HG03354 (cell line): ENCODE results near the gene PRICKLE3.
"Not testable (repeated sequence)": the region's sequence is repeated elsewhere in the genome, so short reads cannot be mapped to it uniquely, and the experiment has no call there.

Source experiments
- ATAC-seq: cut with Tn5 transposase; IDR thresholded peaks from one replicate; pipeline ENCODE4 v1.9.1; 2021; ENCODE audit warnings: mild to moderate bottlenecking; ENCODE audit not compliant: unreplicated experiment, poor library complexity, severe bottlenecking

PRICKLE3 gene

GRCh38 chrX:49164589-49165360 is 21.4 kb downstream of the PRICKLE3 start:
- no peak for ATAC-seq

GRCh38 chrX:49163555-49164419 is 22.4 kb downstream of the PRICKLE3 start:
- peak; percentile 60 for ATAC-seq

- no peak for ATAC-seq
Observed at GRCh38 chrX:49162620-49163019, 23.6 kb downstream of the PRICKLE3 start, which contains the start of gene MAGIX. TSS of gene MAGIX (plus strand) at chrX:49162758. CDS start at chrX:49162890, 132 bp downstream.

GRCh38 chrX:49161632-49162031 is 24.5 kb downstream of the PRICKLE3 start:
- no peak for ATAC-seq

GRCh38 chrX:49160908-49161307 is 25.3 kb downstream of the PRICKLE3 start:
- no peak for ATAC-seq

- no peak for ATAC-seq
Observed at GRCh38 chrX:49157194-49157593, 29.0 kb downstream of the PRICKLE3 start.

- peak; percentile 91 for ATAC-seq
Observed at GRCh38 chrX:49155900-49156837, 30.0 kb downstream of the PRICKLE3 start.

GRCh38 chrX:49155243-49155899 is 30.8 kb downstream of the PRICKLE3 start:
- ATAC-seq, result no peak

- no peak for ATAC-seq
Observed at GRCh38 chrX:49153467-49153866, 32.7 kb downstream of the PRICKLE3 start.

GRCh38 chrX:49149291-49149690 is 36.9 kb downstream of the PRICKLE3 start:
- ATAC-seq, result not testable (repeated sequence)

GRCh38 chrX:49148390-49149100 is 37.6 kb downstream of the PRICKLE3 start:
- ATAC-seq, result not testable (repeated sequence)

- no peak for ATAC-seq
Observed at GRCh38 chrX:49147936-49148335, 38.2 kb downstream of the PRICKLE3 start.

GRCh38 chrX:49147282-49147681 is 38.9 kb downstream of the PRICKLE3 start:
- no peak for ATAC-seq

GRCh38 chrX:49143154-49143553 is 43.0 kb downstream of the PRICKLE3 start:
- ATAC-seq, result not testable (repeated sequence)

- not testable (repeated sequence) for ATAC-seq
Observed at GRCh38 chrX:49142264-49142663, 43.9 kb downstream of the PRICKLE3 start.

- ATAC-seq, result no peak
Observed at GRCh38 chrX:49139713-49140112, 46.5 kb downstream of the PRICKLE3 start.

GRCh38 chrX:49137492-49137891 is 48.7 kb downstream of the PRICKLE3 start:
- no peak for ATAC-seq

GRCh38 chrX:49133759-49134158 is 52.4 kb downstream of the PRICKLE3 start:
- ATAC-seq, result no peak

GRCh38 chrX:49132275-49132674 is 53.9 kb downstream of the PRICKLE3 start:
- ATAC-seq, result not testable (repeated sequence)
